Neutrophil (primary cell): ENCODE data around the gene IL25.

Source experiments
- H3K27ac ChIP-seq: fragments of 200-600 bp; sonication (generic); 2 replicates; pipeline ENCODE4 v1.5.1; 2016; ENCODE audit warnings: mild to moderate bottlenecking, moderate library complexity
- H3K27me3 ChIP-seq: fragments of 200-600 bp; sonication (generic); 2 replicates; pipeline ENCODE4 v1.6.0; 2016; ENCODE audit warnings: mild to moderate bottlenecking
- H3K36me3 ChIP-seq: fragments of 200-600 bp; sonication (generic); 2 replicates; pipeline ENCODE4 v1.5.1; 2017
- H3K4me1 ChIP-seq, 2 experiments: fragments of 200-600 bp in 1 of 2; sonication (generic) in 1 of 2; 1 replicate in 1 of 2; 2 replicates in 1 of 2; pipeline versions ENCODE4 v1.5.1 to v1.6.1; 2013 to 2016; ENCODE audit warnings: low read depth in 1 of 2, low read length in 1 of 2, mild to moderate bottlenecking in 1 of 2, moderate library complexity in 1 of 2; ENCODE audit not compliant: control insufficient read depth in 1 of 2, insufficient read depth in 1 of 2
- H3K4me3 ChIP-seq, 2 experiments: fragments of 200-600 bp in 1 of 2; sonication (generic) in 1 of 2; 1 replicate in 1 of 2; 2 replicates in 1 of 2; pipeline ENCODE4 v1.5.1; 2013 to 2016; ENCODE audit warnings: low read depth in 1 of 2, low read length in 1 of 2, mild to moderate bottlenecking in 1 of 2, moderate library complexity in 1 of 2
- H3K9me3 ChIP-seq: fragments of 200-600 bp; sonication (generic); 2 replicates; pipeline ENCODE4 v1.5.1; 2016
- TF ChIP-seq, protein P1 (sequence below): fragments of 200-600 bp; sonication (generic); IDR thresholded peaks from 2 replicates; pipeline ENCODE4 v1.5.1; 2016; ENCODE audit warnings: antibody characterized with exemption

Gene IL25

DNA sequence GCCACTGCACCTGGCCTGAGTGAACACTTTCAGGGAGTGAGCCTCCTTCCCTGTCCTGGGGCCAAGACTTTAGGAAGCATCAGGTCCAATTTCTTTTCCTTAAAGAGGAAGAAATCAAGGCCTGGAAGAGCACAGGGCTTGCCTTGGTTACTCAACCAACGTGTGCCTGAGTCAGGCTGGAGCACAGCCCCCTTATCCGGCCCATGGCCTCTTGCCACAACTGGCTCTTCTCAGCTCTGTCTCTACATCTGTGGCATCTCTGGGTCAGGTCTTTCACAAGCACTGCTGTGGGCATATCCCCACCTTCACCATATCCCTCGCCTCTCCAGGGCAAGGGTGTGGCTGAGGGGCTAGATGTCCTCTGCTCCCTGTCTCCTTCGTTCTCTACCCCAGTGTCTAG is 28.7 kb downstream of the IL25 start:
- no peaks in the 10 kb centered on the region for H3K9me3 ChIP-seq
- H3K36me3 ChIP-seq: no peaks in the 10 kb centered on the region
- H3K27ac ChIP-seq: no peak overlapping the region
- H3K4me1 ChIP-seq: no peaks in the 10 kb centered on the region
- no peak overlapping the region for H3K4me3 ChIP-seq
- no peaks in the 10 kb centered on the region for H3K27me3 ChIP-seq
- TF ChIP-seq, protein P1, sequence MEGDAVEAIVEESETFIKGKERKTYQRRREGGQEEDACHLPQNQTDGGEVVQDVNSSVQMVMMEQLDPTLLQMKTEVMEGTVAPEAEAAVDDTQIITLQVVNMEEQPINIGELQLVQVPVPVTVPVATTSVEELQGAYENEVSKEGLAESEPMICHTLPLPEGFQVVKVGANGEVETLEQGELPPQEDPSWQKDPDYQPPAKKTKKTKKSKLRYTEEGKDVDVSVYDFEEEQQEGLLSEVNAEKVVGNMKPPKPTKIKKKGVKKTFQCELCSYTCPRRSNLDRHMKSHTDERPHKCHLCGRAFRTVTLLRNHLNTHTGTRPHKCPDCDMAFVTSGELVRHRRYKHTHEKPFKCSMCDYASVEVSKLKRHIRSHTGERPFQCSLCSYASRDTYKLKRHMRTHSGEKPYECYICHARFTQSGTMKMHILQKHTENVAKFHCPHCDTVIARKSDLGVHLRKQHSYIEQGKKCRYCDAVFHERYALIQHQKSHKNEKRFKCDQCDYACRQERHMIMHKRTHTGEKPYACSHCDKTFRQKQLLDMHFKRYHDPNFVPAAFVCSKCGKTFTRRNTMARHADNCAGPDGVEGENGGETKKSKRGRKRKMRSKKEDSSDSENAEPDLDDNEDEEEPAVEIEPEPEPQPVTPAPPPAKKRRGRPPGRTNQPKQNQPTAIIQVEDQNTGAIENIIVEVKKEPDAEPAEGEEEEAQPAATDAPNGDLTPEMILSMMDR: no peak

DNA sequence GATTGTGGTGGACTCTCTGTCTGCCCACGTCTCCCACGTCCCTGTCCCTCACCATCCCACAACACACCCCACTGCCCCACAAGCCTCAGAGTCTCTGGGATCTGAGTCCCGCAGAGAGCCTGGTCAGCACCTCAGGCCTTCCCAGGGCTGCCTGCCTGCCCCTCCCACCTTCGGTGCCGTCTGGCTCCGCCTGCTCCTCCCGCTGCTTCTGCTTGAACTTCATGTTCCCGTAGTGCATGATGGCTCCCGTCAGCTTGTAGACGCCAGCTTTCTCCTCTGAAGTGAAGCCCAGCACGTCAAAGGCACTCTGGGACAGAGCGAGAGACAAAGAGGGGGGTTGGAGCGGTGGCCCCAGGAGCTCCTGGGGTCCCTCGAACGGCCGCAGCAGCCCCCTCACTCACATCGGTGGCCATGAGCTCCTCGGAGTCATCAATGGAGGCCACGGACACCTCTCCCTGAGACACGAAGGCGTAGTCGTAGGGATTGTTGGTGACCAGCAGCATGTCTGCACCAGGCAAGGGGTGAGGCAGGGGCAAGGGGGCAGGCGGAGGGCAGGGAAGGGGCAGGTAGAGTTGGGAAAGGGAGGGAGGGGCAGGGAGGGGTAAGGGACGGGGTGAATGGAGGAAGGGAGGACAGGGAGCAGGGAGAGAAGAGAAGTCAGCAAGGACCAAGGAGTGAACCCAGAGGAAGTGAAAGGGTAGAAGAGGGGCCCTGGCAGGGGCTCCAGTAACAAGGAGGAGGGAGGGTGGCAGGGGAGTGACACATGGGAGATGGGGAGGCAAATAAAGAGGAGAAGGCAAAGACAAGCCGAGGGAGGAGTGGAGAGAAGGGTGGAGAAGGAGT is 29.9 kb downstream of the IL25 start:
- Histone ChIP-seq H3K27ac (no peak overlapping the region), H3K36me3 (no peaks in the 10 kb centered on the region), H3K4me1 (no peaks in the 10 kb centered on the region), H3K27me3 (no peaks in the 10 kb centered on the region), H3K4me3 (no peak overlapping the region), H3K9me3 (no peaks in the 10 kb centered on the region)
- TF ChIP-seq, protein P1: no peak

DNA sequence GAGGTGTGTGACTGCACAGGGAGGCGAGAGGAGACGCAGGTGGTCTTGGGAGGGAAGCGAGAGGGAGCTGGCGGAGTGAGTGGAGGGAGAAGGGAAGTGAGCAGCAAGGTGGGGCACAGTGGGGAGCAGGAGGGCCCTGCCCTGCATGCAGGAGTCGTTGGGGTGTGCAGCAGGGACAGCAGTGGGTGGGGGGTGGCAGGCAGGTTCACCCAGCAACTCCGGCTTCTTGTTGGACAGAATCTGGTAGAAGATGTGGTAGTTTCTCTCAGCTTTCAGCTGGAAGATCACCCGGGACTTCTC is 30.5 kb downstream of the IL25 start:
- Histone ChIP-seq H3K4me3 (no peak overlapping the region), H3K4me1 (no peaks in the 10 kb centered on the region), H3K9me3 (no peaks in the 10 kb centered on the region), H3K36me3 (no peaks in the 10 kb centered on the region), H3K27me3 (no peaks in the 10 kb centered on the region), H3K27ac (no peak overlapping the region)
- TF ChIP-seq, protein P1: no peak

DNA sequence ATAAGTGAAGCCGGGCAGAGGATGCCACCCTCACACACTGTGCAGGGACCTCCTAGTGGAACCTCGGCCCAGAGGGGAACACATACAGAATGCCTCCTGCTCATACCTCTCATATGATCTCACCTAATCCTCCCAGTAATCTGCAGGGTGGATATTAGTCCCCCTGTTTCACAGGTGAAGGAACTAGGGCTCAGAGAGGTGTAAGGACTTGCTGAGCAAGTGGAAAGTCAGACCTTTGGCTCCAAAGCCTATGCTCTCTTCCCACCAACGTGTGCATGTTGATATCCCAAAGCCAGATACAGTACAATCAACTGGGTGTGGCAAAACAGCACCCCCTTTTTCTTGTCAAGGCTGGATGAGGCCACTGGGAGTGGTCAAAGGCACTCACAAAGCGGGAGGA is 31.3 kb downstream of the IL25 start:
- Histone ChIP-seq H3K27ac (no peak overlapping the region), H3K27me3 (no peaks in the 10 kb centered on the region), H3K9me3 (no peaks in the 10 kb centered on the region), H3K4me1 (no peaks in the 10 kb centered on the region), H3K36me3 (no peaks in the 10 kb centered on the region), H3K4me3 (no peak overlapping the region)
- TF ChIP-seq, protein P1: no peak

DNA sequence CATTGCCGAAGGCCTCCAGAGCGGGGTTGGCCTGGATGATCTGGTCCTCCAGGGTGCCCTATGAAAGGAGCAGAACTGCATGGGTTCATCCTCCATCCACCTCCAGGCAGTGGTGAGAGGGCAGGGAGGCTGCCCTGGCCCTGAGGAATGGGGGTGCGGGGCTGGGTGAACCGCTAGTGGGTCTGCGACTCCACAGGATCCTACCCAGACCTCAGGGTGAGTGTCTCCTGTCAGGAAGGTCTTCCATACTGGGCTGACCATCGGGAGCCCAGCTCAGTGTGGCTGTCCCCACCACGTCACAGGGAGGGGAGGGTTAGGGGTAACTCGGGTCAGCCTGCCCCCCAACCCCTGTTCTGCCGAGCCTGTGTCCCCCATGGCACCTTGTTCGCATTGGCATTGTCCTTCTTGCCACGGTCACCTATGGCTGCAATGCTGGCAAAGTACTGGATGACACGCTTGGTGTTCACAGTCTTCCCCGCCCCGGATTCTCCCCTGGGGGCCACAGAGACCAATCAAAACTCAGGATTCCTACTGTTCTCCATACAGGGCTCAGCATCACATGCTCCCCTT is 31.8 kb downstream of the IL25 start:
- Histone ChIP-seq H3K27ac (no peak overlapping the region), H3K36me3 (no peaks in the 10 kb centered on the region), H3K4me1 (no peaks in the 10 kb centered on the region), H3K27me3 (no peaks in the 10 kb centered on the region), H3K9me3 (no peaks in the 10 kb centered on the region), H3K4me3 (no peak overlapping the region)
- TF ChIP-seq, protein P1: no peak
